Cardiac fibroblast (primary cell): ENCODE data around the gene NKX1-2.

Source experiments
- DNase-seq, 2 donors: peaks; one replicate each; pipeline versions ENCODE4 v3.0.0 to v3.0.0-alpha.2; 2010; ENCODE audit warnings: low read depth in 2 of 2
- H3K4me3 ChIP-seq, 2 donors: replicated peaks in 1 of 2; 1 replicate in 1 of 2; 2 replicates in 1 of 2; pipeline ENCODE4 v1.5.1; 2011; ENCODE audit warnings: low read depth in 2 of 2, low read length in 2 of 2, mild to moderate bottlenecking in 2 of 2, moderate library complexity in 1 of 2
- CTCF ChIP-seq: IDR thresholded peaks from one replicate; pipeline ENCODE4 v1.5.1; 2011; ENCODE audit warnings: low read depth, mild to moderate bottlenecking, low read length, inconsistent platforms

Gene NKX1-2

GRCh38 chr10:124450012-124450782, at the start of gene NKX1-2:
NKX1-2 (minus strand) TSS chr10:124450035; CDS start chr10:124449943, 92 bp downstream.
- no peak for DNase-seq
- H3K4me3 ChIP-seq: no peak within 1 kb of the TSS
- TF ChIP-seq CTCF: no peak

DNA sequence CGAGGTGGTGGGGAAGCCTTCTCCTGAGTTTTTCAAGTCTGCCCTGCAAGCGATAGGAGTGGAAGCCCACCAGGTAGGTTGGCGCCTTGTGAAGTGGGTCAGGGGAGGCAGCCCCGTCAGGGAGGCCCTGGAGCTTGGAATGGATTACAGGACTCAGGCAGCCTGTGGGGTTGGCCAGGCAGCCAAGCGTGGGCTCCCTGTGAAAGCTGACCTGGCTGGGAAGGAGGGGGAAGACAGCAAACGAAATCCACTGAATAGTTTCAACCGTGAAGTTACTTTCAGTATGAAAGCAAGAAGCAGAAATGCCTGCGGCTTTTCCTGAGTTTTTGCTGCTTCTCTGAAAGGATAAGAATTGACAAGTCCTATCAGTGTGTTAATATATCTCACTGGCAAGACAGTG, 48.2 kb upstream of the NKX1-2 start:
- no peak for DNase-seq
- no peak for TF ChIP-seq CTCF
- no peak overlapping the region for H3K4me3 ChIP-seq

- TF ChIP-seq CTCF: no peak
- DNase-seq: no peak
These were observed 47.5 kb upstream of the NKX1-2 start for GRCh38 chr10:124497196-124497881.

DNA sequence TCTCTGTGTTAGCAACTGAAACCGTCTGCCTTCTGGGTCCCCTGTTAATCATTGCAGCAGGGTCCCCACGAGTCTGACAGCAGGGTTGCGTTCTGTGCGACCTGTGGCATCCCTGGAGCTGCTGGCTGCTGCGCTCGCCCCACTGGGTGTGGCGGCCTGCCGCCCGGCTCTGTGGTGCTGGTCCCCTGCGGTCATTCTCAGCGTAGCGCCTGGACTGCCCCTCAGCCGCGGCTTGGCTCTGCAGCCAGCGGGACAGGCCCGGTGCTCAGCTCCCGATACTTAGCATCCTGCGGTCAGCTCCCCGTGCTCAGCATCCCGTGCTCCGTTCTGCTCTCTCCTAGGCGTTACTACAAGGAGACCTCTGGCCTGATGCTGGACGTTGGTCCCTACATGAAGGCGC, 46.8 kb upstream of the NKX1-2 start:
- no peak for TF ChIP-seq CTCF
- no peak for DNase-seq
- H3K4me3 ChIP-seq: no peak overlapping the region

More at GRCh38 chr10:124497196-124497881, 47.5 kb upstream of the NKX1-2 start:
- H3K4me3 ChIP-seq: no peak overlapping the region

- no peak for TF ChIP-seq CTCF
- DNase-seq: no peak
These were observed 46.3 kb upstream of the NKX1-2 start for GRCh38 chr10:124496150-124496549.

DNA sequence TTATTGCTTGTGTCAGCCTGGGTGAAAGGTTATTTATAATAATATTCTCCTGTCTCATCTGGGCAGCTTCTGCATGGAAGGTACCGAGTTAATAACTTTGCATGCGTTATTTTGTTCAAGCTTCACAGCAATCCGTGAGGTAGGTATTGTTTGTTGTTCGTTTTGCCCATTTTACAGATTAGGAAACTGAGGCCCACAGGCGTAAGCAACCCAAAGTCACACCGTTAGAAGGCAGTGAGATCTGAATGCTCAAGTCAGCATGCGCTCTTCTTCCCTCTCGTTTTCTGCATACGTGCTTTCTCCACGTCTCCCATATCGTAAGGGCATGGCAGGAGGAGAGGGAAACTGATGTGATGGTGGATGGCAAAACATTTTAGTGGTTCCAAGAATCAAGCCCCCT, 45.9 kb upstream of the NKX1-2 start:
- DNase-seq: no peak
- no peak for TF ChIP-seq CTCF

More at GRCh38 chr10:124496150-124496549, 46.3 kb upstream of the NKX1-2 start:
- H3K4me3 ChIP-seq: no peak overlapping the region

More for the DNA sequence above, 45.9 kb upstream of the NKX1-2 start:
- no peak overlapping the region for H3K4me3 ChIP-seq
